T47D (cell line): ENCODE data around the gene SLC22A2.

Experiments used
- DNase-seq, 2 experiments: peaks; one replicate each; pipeline versions ENCODE4 v3.0.0 to v3.0.0-alpha.2; 2011 to 2012; ENCODE audit warnings: low read depth in 1 of 2, low spot score in 1 of 2
- JUND ChIP-seq: IDR thresholded peaks from 2 replicates; pipeline ENCODE4 v1.6.1; 2012; ENCODE audit warnings: low read depth
- in situ Hi-C: cut with HindIII; loops from 2 replicates; pipeline ENCODE4 v1.10.0; 2016; ENCODE audit warnings: low sequenced_read_pairs, low pct_unique_long_range_greater_than_20kb

Gene SLC22A2

GRCh38 chr6:160227769-160228161 is 30.9 kb downstream of the SLC22A2 start:
- DNase-seq = no peak
- no peak for TF ChIP-seq JUND
- in situ Hi-C loops = no loop called here

GRCh38 chr6:160227038-160227768 is 31.4 kb downstream of the SLC22A2 start:
- no peak for DNase-seq
- in situ Hi-C loops = no loop called here
- no peak for TF ChIP-seq JUND

GRCh38 chr6:160226118-160226591 is 32.5 kb downstream of the SLC22A2 start:
- TF ChIP-seq JUND = no peak
- DNase-seq = no peak
- in situ Hi-C loops = no loop called here

- in situ Hi-C loops = no loop called here
- DNase-seq = no peak
- TF ChIP-seq JUND = no peak
Observed at GRCh38 chr6:160224639-160225237, 33.9 kb downstream of the SLC22A2 start.

- no peak for DNase-seq
- in situ Hi-C loops = no loop called here
- no peak for TF ChIP-seq JUND
Observed at GRCh38 chr6:160222491-160222890, 36.1 kb downstream of the SLC22A2 start.

GRCh38 chr6:160221918-160222317 is 36.7 kb downstream of the SLC22A2 start:
- DNase-seq = no peak
- in situ Hi-C loops = no loop called here
- TF ChIP-seq JUND = no peak

- in situ Hi-C loops = no loop called here
- no peak for TF ChIP-seq JUND
- DNase-seq = no peak
Observed at GRCh38 chr6:160221423-160221822, 37.2 kb downstream of the SLC22A2 start.

- TF ChIP-seq JUND = no peak
- DNase-seq = no peak
- in situ Hi-C loops = no loop called here
Observed at GRCh38 chr6:160218810-160219209, 39.8 kb downstream of the SLC22A2 start.

GRCh38 chr6:160217863-160218262 is 40.8 kb downstream of the SLC22A2 start:
- no peak for TF ChIP-seq JUND
- in situ Hi-C loops = no loop called here
- DNase-seq = no peak

GRCh38 chr6:160217073-160217472 is 41.5 kb downstream of the SLC22A2 start:
- in situ Hi-C loops = no loop called here
- no peak for DNase-seq
- TF ChIP-seq JUND = no peak

GRCh38 chr6:160215232-160215631 is 43.4 kb downstream of the SLC22A2 start:
- in situ Hi-C loops = no loop called here
- no peak for DNase-seq
- TF ChIP-seq JUND = no peak

- in situ Hi-C loops = no loop called here
Observed at GRCh38 chr6:160207618-160208017, 51.0 kb downstream of the SLC22A2 start.

GRCh38 chr6:160204710-160205109 is 53.9 kb downstream of the SLC22A2 start:
- no peak for DNase-seq
- TF ChIP-seq JUND = no peak
- in situ Hi-C loops = no loop called here

More at GRCh38 chr6:160207618-160208017, 51.0 kb downstream of the SLC22A2 start:
- DNase-seq = no peak
- no peak for TF ChIP-seq JUND

- no peak for TF ChIP-seq JUND
- no peak for DNase-seq
- in situ Hi-C loops = no loop called here
Observed at GRCh38 chr6:160203953-160204352, 54.7 kb downstream of the SLC22A2 start.
